HepG2 (cell line): ENCODE results near the gene TAOK3. TPM values are rescaled to one million over a fixed set of nuclear protein-coding genes. Genes with fewer than 3 reads are reported as not detected.

Experiments
- ATAC-seq: fragments of 200-7000 bp; cut with Tn5 transposase; 3 replicates; pipeline ENCODE4 v1.9.1; 2020; ENCODE audit warnings: mild to moderate bottlenecking, moderate library complexity
- BruUV-seq: library from RNA; stranded (reverse); fragments of 400-500 nt; replicated peaks from 2 replicates; lab custom pipeline; 2021; lab: Mats Ljungman, UMichigan
- CTCF ChIA-PET: fragments of 300-600 bp; formaldehyde crosslinking; extraction: SDS; loops from one replicate; lab custom pipeline; 2021; ENCODE audit warnings: low total read pairs, inconsistent platforms, low intra/inter-chr PET ratio; lab: Yijun Ruan, JAX
- POLR2A ChIA-PET: fragments of 350-600 bp; sonication (Branson Sonifier 250); formaldehyde crosslinking; loops from one replicate; lab custom pipeline; 2020; ENCODE audit warnings: antibody characterized with exemption, inconsistent platforms; lab: Yijun Ruan, JAX
- DNase-seq: peaks from one replicate; pipeline ENCODE4 v3.0.0-alpha.2; 2015; ENCODE audit warnings: low spot score
- FAIRE-seq: peaks from 3 replicates; lab custom pipeline; 2011; peaks lifted over from hg19 to GRCh38; lab: Jason Lieb, UNC
- H2AFZ ChIP-seq: one replicate; pipeline ENCODE4 v1.6.1; 2011; ENCODE audit warnings: low read length, inconsistent platforms
- H3K27ac ChIP-seq: fragments of 300-600 bp; 3 replicates; pipeline ENCODE4 v1.8.0; 2011; ENCODE audit warnings: mixed run types, mild to moderate bottlenecking, mixed read lengths, low read length, inconsistent platforms; ENCODE audit not compliant: insufficient read depth; ENCODE audit errors: extremely low read length
- H3K27me3 ChIP-seq, 2 experiments: fragments of 200-600 bp in 1 of 2; 2 replicates in 1 of 2; 3 replicates in 1 of 2; pipeline versions ENCODE4 v1.6.0 to v1.8.0; 2011; ENCODE audit warnings: low read length in 2 of 2, mild to moderate bottlenecking in 2 of 2, moderate library complexity in 2 of 2, inconsistent platforms in 1 of 2; ENCODE audit not compliant: insufficient read depth in 2 of 2, control insufficient read depth in 1 of 2
- H3K36me3 ChIP-seq, 2 experiments: fragments of 200-600 bp in 1 of 2; replicated peaks in 1 of 2; 2 replicates in 1 of 2; 3 replicates in 1 of 2; pipeline versions ENCODE4 v1.5.1 to v1.8.0; 2011; ENCODE audit warnings: low read length in 2 of 2, inconsistent platforms in 1 of 2; ENCODE audit not compliant: insufficient read depth in 2 of 2, control insufficient read depth in 1 of 2
- H3K4me1 ChIP-seq: 2 replicates; pipeline ENCODE4 v1.5.1; 2012; ENCODE audit warnings: low read length, inconsistent platforms; ENCODE audit not compliant: insufficient read depth
- H3K4me2 ChIP-seq: 2 replicates; pipeline ENCODE4 v1.6.0; 2011; ENCODE audit warnings: low read depth, low read length, inconsistent platforms
- H3K4me3 ChIP-seq, 3 experiments: fragments of 200-600 bp in 1 of 3; sonication (generic), shearing (Covaris generic) in 1 of 3; replicated peaks in 1 of 3; 2 replicates each; pipeline ENCODE4 v1.5.1; 2011 to 2016; ENCODE audit warnings: low read length in 3 of 3, inconsistent platforms in 2 of 3, low read depth in 2 of 3, mild to moderate bottlenecking in 2 of 3, control low read depth in 1 of 3, mixed read lengths in 1 of 3; ENCODE audit not compliant: insufficient read depth in 1 of 3
- H3K79me2 ChIP-seq: one replicate; pipeline ENCODE4 v1.6.1; 2011; ENCODE audit warnings: low read length, inconsistent platforms; ENCODE audit not compliant: insufficient read depth
- H3K9ac ChIP-seq: 2 replicates; pipeline ENCODE4 v1.6.0; 2011; ENCODE audit warnings: mild to moderate bottlenecking, low read depth, low read length, inconsistent platforms; ENCODE audit not compliant: insufficient read depth
- H3K9me3 ChIP-seq: 2 replicates; pipeline ENCODE4 v1.5.1; 2012; ENCODE audit warnings: mild to moderate bottlenecking, low read length
- H4K20me1 ChIP-seq: 2 replicates; pipeline ENCODE4 v1.6.0; 2011; ENCODE audit warnings: inconsistent platforms, mild to moderate bottlenecking, low read length, moderate library complexity; ENCODE audit not compliant: insufficient read depth
- DPF2 ChIP-seq: sonication (generic); formaldehyde crosslinking; IDR thresholded peaks from 2 replicates; pipeline ENCODE4 v1.4.0; 2020; ENCODE audit warnings: mild to moderate bottlenecking, low read depth, missing genetic modification reagents, borderline replicate concordance
- FOXA3 ChIP-seq: IDR thresholded peaks from 2 replicates; pipeline ENCODE4 v1.6.1; 2016; ENCODE audit warnings: missing genetic modification reagents, missing compliant biosample characterization
- HNF4A ChIP-seq: sonication (generic); formaldehyde crosslinking; IDR thresholded peaks from 2 replicates; pipeline ENCODE4 v1.4.0; 2020; ENCODE audit warnings: missing genetic modification reagents
- HNRNPL ChIP-seq: fragments of 200-400 bp; formaldehyde crosslinking; IDR thresholded peaks from 2 replicates; pipeline ENCODE4 v1.6.1; 2017; ENCODE audit warnings: mild to moderate bottlenecking, low read depth, low read length
- NFYC ChIP-seq: IDR thresholded peaks from 2 replicates; pipeline ENCODE4 v1.6.1; 2016; ENCODE audit warnings: missing genetic modification reagents, missing compliant biosample characterization
- NR2C2 ChIP-seq: sonication (generic); formaldehyde crosslinking; IDR thresholded peaks from 2 replicates; pipeline ENCODE4 v1.4.0; 2020; ENCODE audit warnings: missing genetic modification reagents, mild to moderate bottlenecking, moderate library complexity, borderline replicate concordance
- SMC3 ChIP-seq: IDR thresholded peaks from 2 replicates; pipeline ENCODE4 v1.6.1; 2011; ENCODE audit warnings: low read length, improper control_type of control experiment
- TARDBP ChIP-seq: sonication (generic); formaldehyde crosslinking; IDR thresholded peaks from 2 replicates; pipeline ENCODE4 v1.8.0; 2022; ENCODE audit warnings: mild to moderate bottlenecking, missing genetic modification reagents
- TBX3 ChIP-seq: fragments of 450-650 bp; IDR thresholded peaks from 2 replicates; pipeline ENCODE4 v1.6.1; 2017; ENCODE audit warnings: antibody characterized with exemption, mild to moderate bottlenecking, inconsistent platforms, borderline replicate concordance
- ZBTB37 ChIP-seq: sonication (generic); formaldehyde crosslinking; IDR thresholded peaks from 2 replicates; pipeline ENCODE4 v1.4.0; 2020; ENCODE audit warnings: mild to moderate bottlenecking, missing genetic modification reagents
- ZNF547 ChIP-seq: sonication (generic); formaldehyde crosslinking; IDR thresholded peaks from 2 replicates; pipeline ENCODE4 v1.5.1; 2020; ENCODE audit warnings: mild to moderate bottlenecking, missing genetic modification reagents
- ZNF737 ChIP-seq: sonication (generic); formaldehyde crosslinking; IDR thresholded peaks from 2 replicates; pipeline ENCODE4 v1.5.0; 2020; ENCODE audit warnings: missing genetic modification reagents, mild to moderate bottlenecking, borderline replicate concordance
- ZNF781 ChIP-seq: sonication (generic); formaldehyde crosslinking; IDR thresholded peaks from 2 replicates; pipeline ENCODE4 v1.5.1; 2020; ENCODE audit warnings: borderline replicate concordance, mild to moderate bottlenecking, missing genetic modification reagents; ENCODE audit errors: not compliant biosample characterization
- WGBS: methylation state at CpG from one replicate; pipeline ENCODE4 v1.1.6; 2017; ENCODE audit warnings: low lambda C conversion rate; 5-methylcytosine and 5-hydroxymethylcytosine counted together
- in situ Hi-C: cut with HindIII; loops from 2 replicates; pipeline ENCODE4 v1.10.0; 2017; ENCODE audit warnings: low pct_unique_long_range_greater_than_20kb; ENCODE audit not compliant: extremely low pct_ligation_motif_present
- intact Hi-C: fragments of 100-400 bp; cut with micrococcal nuclease; formaldehyde crosslinking; loops from one replicate; pipeline ENCODE4 v1.10.0; 2022; ENCODE audit not compliant: unreplicated experiment
- polyA plus RNA-seq, 8 experiments: library from polyadenylated mRNA; depleted of rRNA in 3 of 8; stranded (reverse) in 7 of 8; unstranded in 1 of 8; fragments of >200 nt; fragmentation: Illumina TruSeq in 4 of 8; extraction: Trizol in 4 of 8; gene quantifications; 2 replicates each; pipeline versions ENCODE4 v1.2.1 to v1.2.3, GENCODE V29; 2011 to 2016; ENCODE audit warnings: low read depth in 4 of 8, missing spikeins in 1 of 8, mixed read lengths in 1 of 8; ENCODE audit not compliant: insufficient read depth in 1 of 8
- total RNA-seq, 5 experiments: library from RNA; depleted of rRNA; stranded (reverse); fragments of >200 nt; fragmentation: Illumina TruSeq; extraction: Trizol; gene quantifications; 2 replicates each; pipeline ENCODE4 v1.2.3, GENCODE V29; 2016; ENCODE audit warnings: low read depth in 1 of 5

TAOK3 gene
- total and polyA plus RNA-seq, 2 of the 13 experiments (the other 11 are each of a cell fraction or from before 2014, with no cell fraction given): 10.4 to 12.3 TPM

GRCh38 chr12:118185602-118186397 lies 186.9 kb downstream of the TAOK3 start:
- no peak overlapping the region for H3K4me2 ChIP-seq

More at GRCh38 chr12:118185602-118186397, 186.9 kb downstream of the TAOK3 start:
- Histone ChIP-seq H3K4me3 (no peak overlapping the region), H3K9ac (no peak overlapping the region), H3K4me1 (peaks cover 6% of the 10 kb centered on the region; the same call in 1 of the 2 replicates), H3K36me3 (peaks cover 0 to 4% of the 10 kb centered on the region in 2 experiments; a peak in 1 of 5 replicates), H2AFZ (no peak overlapping the region), H3K9me3 (no peaks in the 10 kb centered on the region), H3K27ac (no peak overlapping the region), H4K20me1 (no peaks in the 10 kb centered on the region), H3K79me2 (no peaks in the 10 kb centered on the region), H3K27me3 (no peaks in the 10 kb centered on the region)
- DNase-seq: no peak
- BruUV-seq: no TSS peak
- 86% methylated on average over 5 of the region's 5 CpGs for WGBS
- ATAC-seq: no peak
- ChIA-PET CTCF (no interaction called here), POLR2A (no interaction called here)
- no peak for TF ChIP-seq HNRNPL
- TF ChIP-seq ZNF737 (CRISPR knock-in tag): no peak
- TF ChIP-seq ZNF781 (CRISPR knock-in tag): no peak
- TF ChIP-seq NFYC (CRISPR knock-in tag): no peak
- no peak for TF ChIP-seq DPF2 (CRISPR knock-in tag)
- no peak for TF ChIP-seq ZBTB37 (CRISPR knock-in tag)
- TF ChIP-seq HNF4A (CRISPR knock-in tag): no peak
- TF ChIP-seq NR2C2 (CRISPR knock-in tag): no peak
- TF ChIP-seq TARDBP (CRISPR knock-in tag): no peak
- no peak for TF ChIP-seq SMC3
- TF ChIP-seq ZNF547 (CRISPR knock-in tag): no peak
- no peak for TF ChIP-seq TBX3
- no peak for TF ChIP-seq FOXA3 (CRISPR knock-in tag)
- FAIRE-seq: no peak
- in situ Hi-C loops (no loop called here), intact Hi-C loops (no loop called here)
